Breast epithelium (tissue), 4 donors: Measurements from ENCODE around the gene CIAO3. TPM values are rescaled to one million over a fixed set of nuclear protein-coding genes. Genes with fewer than 3 reads are reported as not detected.
A peak's percentile ranks its signal among the peaks of the same experiment; 100 is the strongest.

Experiments used
- DNase-seq, 2 donors: peaks; one replicate each; pipeline ENCODE4 v3.0.0-alpha.2; 2019; ENCODE audit warnings: low spot score in 2 of 2
- H3K27ac ChIP-seq, 2 donors: fragments of 200-600 bp; sonication (generic) in 1 of 2; one replicate each; pipeline ENCODE4 v1.5.1; 2016 to 2019; ENCODE audit warnings: mild to moderate bottlenecking in 1 of 2
- H3K27me3 ChIP-seq, 2 donors: fragments of 200-600 bp; sonication (generic) in 1 of 2; one replicate each; pipeline versions ENCODE4 v1.5.1 to v1.6.0; 2017 to 2019; ENCODE audit warnings: control low read depth in 1 of 2, mild to moderate bottlenecking in 1 of 2
- H3K36me3 ChIP-seq: fragments of 200-600 bp; one replicate; pipeline ENCODE4 v1.5.1; 2019
- H3K4me1 ChIP-seq, 2 donors: fragments of 200-600 bp; sonication (generic); one replicate each; pipeline ENCODE4 v1.5.1; 2016 to 2019; ENCODE audit warnings: control low read depth in 1 of 2
- H3K4me3 ChIP-seq, 3 donors: fragments of 200-600 bp; sonication (generic); 1 replicate in 2 of 3; 2 replicates in 1 of 3; pipeline ENCODE4 v1.5.1; 2016 to 2019; ENCODE audit warnings: mild to moderate bottlenecking in 3 of 3, moderate library complexity in 2 of 3
- H3K9me3 ChIP-seq, 2 donors: fragments of 200-600 bp; sonication (generic) in 1 of 2; one replicate each; pipeline ENCODE4 v1.5.1; 2016 to 2019; ENCODE audit warnings: control low read depth in 1 of 2
- CTCF ChIP-seq, 3 donors: fragments of 450-650 bp; IDR thresholded peaks; one replicate each; pipeline ENCODE4 v1.5.1; 2016 to 2017; ENCODE audit warnings: antibody characterized with exemption in 3 of 3, mild to moderate bottlenecking in 3 of 3, moderate library complexity in 3 of 3
- POLR2A ChIP-seq: fragments of 450-650 bp; IDR thresholded peaks from one replicate; pipeline ENCODE4 v1.6.1; 2016; ENCODE audit warnings: antibody characterized with exemption, mild to moderate bottlenecking, moderate library complexity
- POLR2AphosphoS5 ChIP-seq, 3 donors: sonication (generic); formaldehyde crosslinking; IDR thresholded peaks; one replicate each; pipeline ENCODE4 v1.6.1; 2017; ENCODE audit warnings: antibody characterized with exemption in 3 of 3
- intact Hi-C: fragments of 100-400 bp; cut with DNase I; formaldehyde crosslinking; loops from one replicate; pipeline ENCODE4 v1.15.1; 2023; ENCODE audit warnings: low total_unique reads
- total RNA-seq, 3 donors: library from RNA; depleted of rRNA; stranded (reverse); fragments of >200 nt; gene quantifications; one replicate each; pipeline ENCODE4 v1.1.0, GENCODE V29; 2016

Gene CIAO3
- total RNA-seq, 3 donors from 2014 or later: 23.0 to 43.2 (median 41.6) TPM

DNA sequence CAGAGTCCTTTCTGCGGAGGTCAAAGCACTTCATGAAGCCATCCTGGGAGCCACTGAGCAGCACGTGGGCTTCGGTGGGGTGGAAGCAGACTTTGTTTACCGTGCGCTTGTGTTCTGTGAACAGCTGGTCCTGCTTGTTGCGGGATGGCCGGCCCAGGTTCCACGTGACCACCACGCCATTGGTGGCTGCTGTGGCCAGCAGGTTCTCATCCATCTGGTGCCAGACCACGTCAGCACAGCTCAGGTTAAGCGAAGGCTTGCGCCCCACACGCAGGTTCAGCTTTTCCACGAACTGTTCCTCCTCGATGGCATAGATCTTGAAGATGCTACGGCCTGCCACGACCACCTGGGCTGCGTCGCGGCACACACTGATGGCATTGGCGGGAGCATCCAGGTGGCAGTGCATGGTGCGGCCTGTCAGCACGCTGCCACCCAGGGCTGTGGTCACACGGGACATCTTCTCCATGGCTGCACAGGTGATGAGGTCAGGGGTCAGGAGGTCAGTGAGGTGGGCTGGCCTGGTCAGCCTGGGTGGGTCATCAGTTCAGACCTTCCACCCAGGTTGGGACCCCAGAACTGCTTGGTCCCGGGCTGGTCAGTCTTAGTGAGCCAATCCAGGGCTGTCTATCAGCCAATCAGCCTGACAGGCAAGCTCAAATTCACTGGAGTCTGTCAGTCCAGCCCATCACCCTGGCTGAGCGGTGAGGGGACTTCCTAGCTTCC, 51.5 kb downstream of the CIAO3 start:
- TF ChIP-seq POLR2AphosphoS5 (IDR thresholded peaks at IDR 0.05): no peak
- TF ChIP-seq POLR2A: no peak
- TF ChIP-seq CTCF (IDR thresholded peaks at IDR 0.05): no peak
- no peak for DNase-seq
- H3K4me3 ChIP-seq: peak overlapping the region; percentile 85 to 98 (median 92)
- no peaks in the 10 kb centered on the region for H3K36me3 ChIP-seq
- H3K9me3 ChIP-seq: no peaks in the 10 kb centered on the region
- peak overlapping the region; percentile 88 to 91 for H3K27ac ChIP-seq
- peaks cover 24 to 34% of the 10 kb centered on the region in 2 donors for H3K4me1 ChIP-seq
- peaks cover 8 to 18% of the 10 kb centered on the region in 2 donors for H3K27me3 ChIP-seq
- intact Hi-C loops: no loop called here

- intact Hi-C loops: no loop called here
- H3K36me3 ChIP-seq: no peaks in the 10 kb centered on the region
- H3K27ac ChIP-seq: no peak overlapping the region
- no peak for DNase-seq
- H3K27me3 ChIP-seq: no peaks in the 10 kb centered on the region
- no peak for TF ChIP-seq POLR2AphosphoS5 (IDR thresholded peaks at IDR 0.05)
- TF ChIP-seq POLR2A: no peak
- no peak for TF ChIP-seq CTCF (IDR thresholded peaks at IDR 0.05)
- H3K4me3 ChIP-seq: no peak overlapping the region
- H3K9me3 ChIP-seq: no peaks in the 10 kb centered on the region
- H3K4me1 ChIP-seq: peaks cover 17 to 36% of the 10 kb centered on the region in 2 donors
These were observed 53.3 kb downstream of the CIAO3 start for GRCh38 chr16:687499-687898.

- peaks cover 19 to 40% of the 10 kb centered on the region in 2 donors for H3K4me1 ChIP-seq
- intact Hi-C loops: no loop called here
- TF ChIP-seq CTCF (IDR thresholded peaks at IDR 0.05): no peak
- TF ChIP-seq POLR2AphosphoS5 (IDR thresholded peaks at IDR 0.05): no peak
- no peak for TF ChIP-seq POLR2A
These were observed 54.1 kb downstream of the CIAO3 start for GRCh38 chr16:686459-687260.

DNA sequence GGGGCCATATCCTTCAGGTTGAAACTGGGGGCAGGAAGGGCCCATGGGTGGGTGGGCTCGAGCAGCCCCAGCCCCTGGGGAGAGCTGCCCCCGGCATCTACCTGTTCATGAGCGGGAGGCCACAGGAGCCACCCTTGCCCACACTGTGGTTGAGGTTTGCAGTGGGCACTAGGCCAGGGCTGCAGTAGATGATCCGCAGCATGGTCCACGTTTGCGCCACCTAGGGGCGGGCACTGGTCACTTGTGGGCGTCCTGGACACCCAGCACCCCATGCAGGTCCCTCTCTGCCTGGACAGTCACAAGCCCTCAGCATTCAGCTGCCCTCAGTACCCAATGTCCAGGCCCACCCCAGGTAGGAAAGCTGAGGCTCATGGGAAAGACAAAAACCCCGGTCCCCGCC, 54.8 kb downstream of the CIAO3 start:
- H3K36me3 ChIP-seq: no peaks in the 10 kb centered on the region
- intact Hi-C loops: no loop called here
- DNase-seq: no peak

More at GRCh38 chr16:686459-687260, 54.1 kb downstream of the CIAO3 start:
- H3K36me3 ChIP-seq: no peaks in the 10 kb centered on the region
- H3K27ac ChIP-seq: no peak overlapping the region
- no peaks in the 10 kb centered on the region for H3K9me3 ChIP-seq
- no peak overlapping the region for H3K4me3 ChIP-seq
- no peak for DNase-seq
- H3K27me3 ChIP-seq: no peaks in the 10 kb centered on the region

More for the DNA sequence above, 54.8 kb downstream of the CIAO3 start:
- H3K9me3 ChIP-seq: no peaks in the 10 kb centered on the region
- no peaks in the 10 kb centered on the region for H3K27me3 ChIP-seq
- TF ChIP-seq CTCF (IDR thresholded peaks at IDR 0.05) (peak in 1 of 3 donors; percentile 8), POLR2AphosphoS5 (IDR thresholded peaks at IDR 0.05) (no peak)
- peaks cover 25 to 45% of the 10 kb centered on the region in 2 donors for H3K4me1 ChIP-seq
- no peak overlapping the region for H3K4me3 ChIP-seq
- no peak overlapping the region for H3K27ac ChIP-seq
